Adrenal gland (tissue), 12 donors: ENCODE measurements around the gene KRTAP5-11. TPM values are rescaled to one million over a fixed set of nuclear protein-coding genes. Genes with fewer than 3 reads are reported as not detected.

ENCODE experiments used
- DNase-seq, 7 donors: peaks; one replicate each; pipeline ENCODE4 v3.0.0-alpha.2; 2019 to 2020
- H3K27ac ChIP-seq, 5 donors: fragments of 200-600 bp; sonication (generic) in 4 of 5; 1 replicate in 3 of 5; 2 replicates in 2 of 5; pipeline versions ENCODE4 v1.5.1 to v1.8.0; 2016 to 2020; ENCODE audit warnings: mild to moderate bottlenecking in 1 of 5
- H3K27me3 ChIP-seq: fragments of 200-600 bp; 2 replicates; pipeline ENCODE4 v1.8.0; 2021
- H3K36me3 ChIP-seq, 2 donors: fragments of 200-600 bp; replicated peaks in 1 of 2; 1 replicate in 1 of 2; 2 replicates in 1 of 2; pipeline versions ENCODE4 v1.5.1 to v1.8.0; 2018 to 2022
- H3K4me1 ChIP-seq, 2 donors: fragments of 200-600 bp; replicated peaks in 1 of 2; 1 replicate in 1 of 2; 2 replicates in 1 of 2; pipeline versions ENCODE4 v1.5.1 to v1.8.0; 2018 to 2021
- H3K4me3 ChIP-seq, 4 donors: fragments of 200-600 bp; sonication (generic) in 3 of 4; one replicate each; pipeline ENCODE4 v1.5.1; 2016 to 2018
- H3K9me3 ChIP-seq, 3 donors: fragments of 200-600 bp; sonication (generic) in 1 of 3; replicated peaks in 1 of 3; 1 replicate in 2 of 3; 2 replicates in 1 of 3; pipeline versions ENCODE4 v1.5.1 to v1.8.0; 2016 to 2021
- CTCF ChIP-seq, 6 experiments: fragments of 450-650 bp in 4 of 6; fragments of 200-600 bp in 2 of 6; sonication (generic) in 1 of 6; IDR thresholded peaks; 1 replicate in 5 of 6; 2 replicates in 1 of 6; pipeline versions ENCODE4 v1.5.1 to v1.8.0; 2016 to 2021; ENCODE audit warnings: antibody characterized with exemption in 6 of 6, mild to moderate bottlenecking in 2 of 6, moderate library complexity in 1 of 6
- POLR2A ChIP-seq, 2 donors: fragments of 450-650 bp; IDR thresholded peaks; one replicate each; pipeline ENCODE4 v1.6.1; 2017; ENCODE audit warnings: antibody characterized with exemption in 2 of 2, mild to moderate bottlenecking in 2 of 2, moderate library complexity in 1 of 2
- WGBS, 4 donors: extraction: QIAGEN DNeasy Blood & Tissue Kit in 2 of 4; methylation state at CpG; one replicate each; pipeline versions ENCODE4 v1.1.5 to v1.1.7; 2013 to 2017; 5-methylcytosine and 5-hydroxymethylcytosine counted together
- intact Hi-C, 2 donors: fragments of 100-400 bp; cut with DNase I; formaldehyde crosslinking; loops; one replicate each; pipeline versions ENCODE4 v1.14.1 to v1.15.0; 2022 to 2023
- polyA plus RNA-seq, 3 donors: library from polyadenylated mRNA; stranded (reverse); fragments of 200-250 nt in 2 of 3; fragments of 350-450 nt in 1 of 3; fragmentation: Illumina TruSeq in 1 of 3; extraction: RNeasy Lipid Tissue Mini Kit (QIAGEN cat#74804) in 1 of 3; gene quantifications; one replicate each; pipeline ENCODE4 v1.2.3, GENCODE V29; 2013 to 2014
- total RNA-seq, 9 donors: library from RNA; depleted of rRNA in 4 of 9; stranded (reverse); fragments of >200 nt in 4 of 9; fragments of 120-200 nt in 1 of 9; fragmentation: NEBNext Ultra II Directional in 1 of 9; extraction: Animal tissue kit (Norgen Biotek cat#: 25700) in 1 of 9; gene quantifications; one replicate each; pipeline versions ENCODE4 v1.1.0 to v1.2.4, GENCODE V29; 2013 to 2023
- donor health status: healthy with polysubstance abuse.
- donor health status: Bipolar disorder and iron deficiency.
- donor health status: DM: yes; HTN: yes; CAD: no.
- donor health status: DM: no; HTN: no; CAD: no.
- donor health status: DM: no; HTN: no; CAD: no.
- donor health status: DM: yes; HTN: yes; CAD: no.

KRTAP5-11 gene
- total and polyA plus RNA-seq, 12 donors = not detected

- no peak for DNase-seq
- Histone ChIP-seq H3K27ac (no peak overlapping the region), H3K4me3 (no peak overlapping the region), H3K27me3 (no peaks in the 10 kb centered on the region), H3K4me1 (no peaks in the 10 kb centered on the region), H3K9me3 (no peaks in the 10 kb centered on the region), H3K36me3 (no peaks in the 10 kb centered on the region)
- 88 to 96% (median 89%) methylated on average over 7 to 12 of the region's 12 CpGs for WGBS, 4 donors
- intact Hi-C loops = no loop called here
- no peak for TF ChIP-seq CTCF (IDR thresholded peaks at IDR 0.05)
- no peak for TF ChIP-seq POLR2A (IDR thresholded peaks at IDR 0.05)
Measured at GRCh38 chr11:71545405-71545966, 37.2 kb downstream of the KRTAP5-11 start.

GRCh38 chr11:71544525-71545214 is 38.0 kb downstream of the KRTAP5-11 start:
- no peaks in the 10 kb centered on the region for H3K27me3 ChIP-seq
- H3K27ac ChIP-seq = no peak overlapping the region
- H3K9me3 ChIP-seq = no peaks in the 10 kb centered on the region
- 81 to 87% (median 84%) methylated on average over 6 of the region's 6 CpGs for WGBS, 4 donors
- TF ChIP-seq CTCF (IDR thresholded peaks at IDR 0.05) (no peak), POLR2A (IDR thresholded peaks at IDR 0.05) (no peak)
- no peak overlapping the region for H3K4me3 ChIP-seq
- H3K36me3 ChIP-seq = no peaks in the 10 kb centered on the region
- no peaks in the 10 kb centered on the region for H3K4me1 ChIP-seq
- no peak for DNase-seq
- intact Hi-C loops = no loop called here

GRCh38 chr11:71543866-71544265 is 38.8 kb downstream of the KRTAP5-11 start:
- 59 to 77% (median 67%) methylated on average over 8 of the region's 8 CpGs for WGBS, 4 donors
- no peak for DNase-seq
- Histone ChIP-seq H3K27me3 (no peaks in the 10 kb centered on the region), H3K9me3 (no peaks in the 10 kb centered on the region), H3K27ac (no peak overlapping the region), H3K36me3 (no peaks in the 10 kb centered on the region), H3K4me3 (no peak overlapping the region), H3K4me1 (no peaks in the 10 kb centered on the region)
- no peak for TF ChIP-seq POLR2A (IDR thresholded peaks at IDR 0.05)
- intact Hi-C loops = no loop called here

- no peak for DNase-seq
- TF ChIP-seq POLR2A (IDR thresholded peaks at IDR 0.05) (no peak), CTCF (IDR thresholded peaks at IDR 0.05) (no peak)
- H3K4me1 ChIP-seq = no peaks in the 10 kb centered on the region
- WGBS, 4 donors = 71 to 78% (median 74%) methylated on average over 15 of the region's 15 CpGs
- no peaks in the 10 kb centered on the region for H3K27me3 ChIP-seq
- no peak overlapping the region for H3K27ac ChIP-seq
- no peaks in the 10 kb centered on the region for H3K36me3 ChIP-seq
- H3K9me3 ChIP-seq = no peaks in the 10 kb centered on the region
- intact Hi-C loops = no loop called here
- H3K4me3 ChIP-seq = no peak overlapping the region
Measured at GRCh38 chr11:71542879-71543777, 39.5 kb downstream of the KRTAP5-11 start.
